Mucosa of rectum (tissue), 2 donors: Measurements from ENCODE around the gene IL11RA.
A peak's percentile ranks its signal among the peaks of the same experiment; 100 is the strongest.
"Not testable (repeated sequence)": the region's sequence is repeated elsewhere in the genome, so short reads cannot be mapped to it uniquely, and the experiment has no call there.

Source experiments
- H3K27ac ChIP-seq, 2 donors: one replicate each; pipeline ENCODE4 v1.7.0; 2013; ENCODE audit warnings: inconsistent platforms in 2 of 2, low read depth in 2 of 2, low read length in 2 of 2
- H3K27me3 ChIP-seq, 2 donors: one replicate each; pipeline ENCODE4 v1.7.0; 2013; ENCODE audit warnings: low read length in 2 of 2; ENCODE audit not compliant: control insufficient read depth in 2 of 2, insufficient read depth in 2 of 2
- H3K36me3 ChIP-seq, 2 donors: one replicate each; pipeline ENCODE4 v1.7.0; 2013; ENCODE audit warnings: low read length in 2 of 2; ENCODE audit not compliant: control insufficient read depth in 2 of 2, insufficient read depth in 2 of 2
- H3K4me1 ChIP-seq, 2 donors: one replicate each; pipeline ENCODE4 v1.7.0; 2013; ENCODE audit warnings: low read length in 2 of 2, mild to moderate bottlenecking in 1 of 2; ENCODE audit not compliant: control insufficient read depth in 2 of 2, insufficient read depth in 2 of 2
- H3K4me3 ChIP-seq, 2 donors: one replicate each; pipeline ENCODE4 v1.7.0; 2013; ENCODE audit warnings: low read length in 2 of 2
- H3K9ac ChIP-seq, 2 donors: one replicate each; pipeline ENCODE4 v1.7.0; 2013; ENCODE audit warnings: low read length in 2 of 2, low read depth in 1 of 2, mild to moderate bottlenecking in 1 of 2
- H3K9me3 ChIP-seq, 2 donors: one replicate each; pipeline ENCODE4 v1.7.0; 2013; ENCODE audit warnings: low read length in 2 of 2; ENCODE audit not compliant: control insufficient read depth in 2 of 2
- donor health status: healthy.
- donor health status: Normal muscosa, but diverticular disease.

Gene IL11RA

DNA sequence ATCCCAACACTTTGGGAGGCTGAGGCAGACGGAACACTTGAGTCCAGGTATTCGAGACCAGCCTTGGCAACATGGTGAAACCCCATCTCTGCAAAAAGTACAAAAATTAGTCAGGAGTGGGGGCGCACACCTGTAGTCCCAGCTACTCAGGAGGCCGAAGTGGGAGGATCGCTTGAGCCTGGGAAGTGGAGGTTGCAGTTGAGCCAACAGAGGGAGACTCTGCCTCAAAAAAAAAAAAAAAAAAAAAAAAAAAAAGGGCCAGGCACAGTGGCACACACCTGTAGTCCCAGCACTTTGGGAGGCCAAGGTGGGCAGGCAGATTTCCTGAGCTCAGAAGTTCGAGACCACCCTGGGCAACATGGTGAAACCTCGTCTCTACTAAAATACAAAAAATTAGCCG, 12.7 kb upstream of the IL11RA start:
- not testable (repeated sequence) for H3K27ac ChIP-seq, H3K36me3 ChIP-seq, H3K9me3 ChIP-seq, H3K4me3 ChIP-seq, H3K9ac ChIP-seq, H3K27me3 ChIP-seq
- peaks cover 15 to 16% of the 10 kb centered on the region in 2 donors for H3K4me1 ChIP-seq

DNA sequence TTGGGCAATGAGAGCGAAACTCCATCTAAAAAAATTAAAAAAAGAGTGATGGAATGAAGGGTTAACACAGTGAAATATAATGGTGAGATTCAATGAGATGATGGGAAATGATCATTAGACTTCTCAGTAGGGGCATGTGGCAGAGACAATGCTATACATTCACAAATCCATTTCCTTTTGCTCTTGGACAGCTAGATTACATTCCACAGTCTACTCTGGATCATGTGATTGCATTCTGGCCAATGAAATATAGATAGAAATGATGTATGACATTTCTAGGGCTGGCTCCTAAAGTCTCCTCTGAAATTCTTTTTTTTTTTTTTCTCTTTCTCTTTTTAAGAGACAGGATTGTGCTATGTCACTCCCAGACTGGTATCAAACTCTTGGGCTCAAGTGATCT, 9.3 kb upstream of the IL11RA start:
- Histone ChIP-seq H3K9me3 (no peaks in the 10 kb centered on the region), H3K27ac (no peak overlapping the region), H3K36me3 (no peaks in the 10 kb centered on the region), H3K9ac (no peak overlapping the region), H3K4me1 (peaks cover 16 to 24% of the 10 kb centered on the region in 2 donors), H3K27me3 (no peaks in the 10 kb centered on the region), H3K4me3 (no peak overlapping the region)

- peaks cover 18 to 22% of the 10 kb centered on the region in 2 donors for H3K4me1 ChIP-seq
- peaks cover 15% of the 10 kb centered on the region in 2 donors for H3K36me3 ChIP-seq
- no peak overlapping the region for H3K9ac ChIP-seq
- no peaks in the 10 kb centered on the region for H3K9me3 ChIP-seq
- H3K27ac ChIP-seq: no peak overlapping the region
- H3K4me3 ChIP-seq: no peak overlapping the region
- H3K27me3 ChIP-seq: no peaks in the 10 kb centered on the region
Measured at GRCh38 chr9:34644766-34645314, 7.1 kb upstream of the IL11RA start.

- no peaks in the 10 kb centered on the region for H3K27me3 ChIP-seq
- H3K9ac ChIP-seq: peak within 1 kb of the TSS; percentile 74 to 86
- H3K4me1 ChIP-seq: peaks cover 20 to 28% of the 10 kb centered on the region in 2 donors
- H3K9me3 ChIP-seq: no peaks in the 10 kb centered on the region
- peaks cover 15 to 19% of the 10 kb centered on the region in 2 donors for H3K36me3 ChIP-seq
- H3K4me3 ChIP-seq: peak within 1 kb of the TSS; percentile 89 to 93
- H3K27ac ChIP-seq: peak within 1 kb of the TSS; percentile 84 to 91
Measured at GRCh38 chr9:34646211-34647083, 5.5 kb upstream of the IL11RA start, which contains the start of gene GALT. TSS of gene GALT (plus strand) at chr9:34646675. CDS start at chr9:34646705, 30 bp downstream.

GRCh38 chr9:34647084-34647403, 4.9 kb upstream of the IL11RA start:
- Histone ChIP-seq H3K4me3 (peak overlapping the region; percentile 89 to 93), H3K9ac (peak overlapping the region; percentile 74 to 86), H3K36me3 (peaks cover 15 to 19% of the 10 kb centered on the region in 2 donors), H3K4me1 (peaks cover 24 to 32% of the 10 kb centered on the region in 2 donors), H3K27ac (peak overlapping the region; percentile 84 to 91), H3K9me3 (no peaks in the 10 kb centered on the region), H3K27me3 (no peaks in the 10 kb centered on the region)

DNA sequence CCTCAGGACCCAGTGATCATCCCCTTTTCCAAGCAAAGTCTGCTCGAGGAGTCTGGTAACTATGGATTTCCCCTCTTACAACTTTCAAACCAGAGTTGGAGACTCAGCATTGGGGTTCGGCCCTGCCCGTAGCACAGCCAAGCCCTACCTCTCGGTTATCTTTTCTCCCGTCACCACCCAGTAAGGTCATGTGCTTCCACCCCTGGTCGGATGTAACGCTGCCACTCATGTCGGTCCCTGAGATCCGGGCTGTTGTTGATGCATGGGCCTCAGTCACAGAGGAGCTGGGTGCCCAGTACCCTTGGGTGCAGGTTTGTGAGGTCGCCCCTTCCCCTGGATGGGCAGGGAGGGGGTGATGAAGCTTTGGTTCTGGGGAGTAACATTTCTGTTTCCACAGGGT, 4.3 kb upstream of the IL11RA start:
- Histone ChIP-seq H3K4me3 (peak overlapping the region; percentile 89 to 93), H3K9ac (peak overlapping the region; percentile 74 to 86), H3K36me3 (peaks cover 15 to 19% of the 10 kb centered on the region in 2 donors), H3K9me3 (no peaks in the 10 kb centered on the region), H3K4me1 (peaks cover 30 to 38% of the 10 kb centered on the region in 2 donors), H3K27me3 (no peaks in the 10 kb centered on the region), H3K27ac (peak overlapping the region in 1 of 2 donors; percentile 91)

- H3K27ac ChIP-seq: no peak overlapping the region
Measured at GRCh38 chr9:34648673-34649072, 3.3 kb upstream of the IL11RA start.

DNA sequence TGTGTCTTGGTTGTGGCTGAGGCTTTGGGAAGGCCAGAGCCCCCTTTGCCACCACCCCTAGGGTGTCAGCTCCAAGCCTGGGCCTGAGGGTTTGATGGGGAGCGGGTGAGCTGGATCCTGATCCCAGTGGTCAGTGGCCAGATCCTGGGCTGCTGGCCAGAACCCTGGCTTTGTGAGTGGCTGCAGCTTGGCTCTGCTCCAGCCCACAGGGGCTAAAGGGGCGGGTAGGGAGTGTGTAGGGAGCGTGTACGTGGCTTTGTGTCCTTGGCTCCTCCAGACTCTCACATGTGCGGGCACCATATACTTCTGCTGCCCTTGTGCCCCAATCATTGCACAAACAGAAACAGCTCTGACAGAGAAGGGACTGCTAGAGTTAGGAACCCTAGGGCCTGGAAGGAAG, 1.2 kb upstream of the IL11RA start:
- H3K27ac ChIP-seq: peak overlapping the region in 1 of 2 donors; percentile 86
- H3K9ac ChIP-seq: no peak overlapping the region
- H3K9me3 ChIP-seq: no peaks in the 10 kb centered on the region
- peaks cover 39 to 53% of the 10 kb centered on the region in 2 donors for H3K4me1 ChIP-seq
- peaks cover 15 to 19% of the 10 kb centered on the region in 2 donors for H3K36me3 ChIP-seq
- no peaks in the 10 kb centered on the region for H3K27me3 ChIP-seq
- H3K4me3 ChIP-seq: no peak overlapping the region

More at GRCh38 chr9:34648673-34649072, 3.3 kb upstream of the IL11RA start:
- Histone ChIP-seq H3K9me3 (no peaks in the 10 kb centered on the region), H3K9ac (no peak overlapping the region), H3K4me1 (peaks cover 39 to 48% of the 10 kb centered on the region in 2 donors), H3K36me3 (peaks cover 15 to 19% of the 10 kb centered on the region in 2 donors), H3K4me3 (no peak overlapping the region), H3K27me3 (no peaks in the 10 kb centered on the region)

DNA sequence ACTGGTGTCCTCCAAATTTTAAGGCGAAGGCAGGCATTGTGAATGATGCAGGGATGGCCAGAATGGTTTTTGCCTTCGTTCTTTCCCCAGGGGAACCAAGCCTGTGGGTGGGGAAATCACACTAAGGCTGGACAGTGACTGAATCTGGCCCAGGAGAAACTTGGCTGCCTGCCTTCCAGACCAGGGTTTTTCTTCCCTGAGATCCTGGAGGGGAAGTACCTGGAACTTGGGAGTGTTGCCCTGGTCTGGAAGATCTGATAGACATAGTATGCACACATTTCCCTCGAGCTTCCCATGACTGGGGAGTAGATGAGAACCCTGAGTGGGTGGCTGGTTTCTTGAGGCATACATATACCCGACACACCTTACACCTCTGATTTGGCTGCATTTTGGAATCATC, 664 bp upstream of the IL11RA start:
- Histone ChIP-seq H3K9ac (peak overlapping the region; percentile 4 to 10), H3K4me1 (peaks cover 35 to 48% of the 10 kb centered on the region in 2 donors), H3K36me3 (peaks cover 15 to 19% of the 10 kb centered on the region in 2 donors), H3K4me3 (peak overlapping the region; percentile 47 to 75), H3K27me3 (no peaks in the 10 kb centered on the region), H3K9me3 (no peaks in the 10 kb centered on the region), H3K27ac (peak overlapping the region; percentile 86 to 89)

DNA sequence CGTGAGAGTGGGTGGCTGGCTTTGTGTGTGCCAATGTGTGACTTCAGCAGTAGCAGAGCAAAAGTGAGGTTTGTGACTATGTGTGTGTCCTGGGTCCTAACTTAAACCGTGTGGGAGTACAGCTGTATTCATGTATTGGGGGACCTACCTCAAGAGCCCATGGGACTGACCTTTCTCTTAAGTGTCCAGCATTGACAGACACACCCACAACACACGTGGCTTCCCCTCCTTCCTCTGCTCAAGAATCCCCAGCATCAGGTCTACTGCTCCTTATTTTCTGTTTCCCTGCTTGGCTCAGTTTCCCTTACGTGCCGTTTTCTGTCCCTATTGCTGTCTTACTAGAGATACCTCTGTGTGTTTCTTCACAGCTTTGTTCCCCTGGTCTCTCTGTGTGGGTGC, 616 bp downstream of the IL11RA start:
- Histone ChIP-seq H3K9me3 (no peaks in the 10 kb centered on the region), H3K4me3 (peak overlapping the region; percentile 47 to 75), H3K4me1 (peaks cover 28 to 39% of the 10 kb centered on the region in 2 donors), H3K27me3 (no peaks in the 10 kb centered on the region), H3K27ac (peak overlapping the region; percentile 86 to 89), H3K36me3 (peaks cover 15 to 19% of the 10 kb centered on the region in 2 donors), H3K9ac (peak overlapping the region; percentile 10 to 48)
